ENCODE measurements around the gene HECW1.

DNA sequence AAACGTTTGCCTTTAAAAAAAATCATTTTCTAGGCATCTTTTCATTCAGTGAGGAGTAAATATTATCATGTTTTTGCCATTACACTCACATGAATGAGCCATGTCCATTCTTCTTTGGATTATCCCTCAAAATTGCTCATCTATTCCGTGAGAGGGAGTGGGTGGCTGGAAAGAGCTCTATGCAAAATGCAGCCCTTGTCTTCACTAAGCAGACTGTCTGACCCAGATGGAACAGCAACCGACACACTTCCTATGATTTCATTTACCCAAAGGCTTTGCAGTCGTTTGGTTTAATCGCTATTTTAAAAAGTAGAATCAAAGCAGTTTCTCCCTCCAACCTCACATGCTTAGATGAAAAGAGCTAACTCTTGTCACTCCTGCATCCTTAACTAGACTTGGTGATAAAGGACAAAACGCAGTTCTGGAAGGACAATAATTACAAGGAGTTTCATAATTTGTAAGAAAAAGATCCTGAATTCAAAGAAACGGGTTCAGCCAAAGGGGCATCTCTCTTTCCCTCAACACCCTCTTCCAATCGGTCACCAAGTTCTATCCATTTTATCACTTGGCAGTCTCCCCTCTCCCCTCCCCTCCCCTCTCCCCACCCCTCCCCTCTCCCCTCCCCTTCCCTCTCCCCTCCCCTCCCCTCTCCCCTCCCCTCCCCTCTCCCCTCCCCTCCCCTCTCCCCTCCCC is 272.3 kb downstream of the HECW1 start:
- TF ChIP-seq, protein P1, sequence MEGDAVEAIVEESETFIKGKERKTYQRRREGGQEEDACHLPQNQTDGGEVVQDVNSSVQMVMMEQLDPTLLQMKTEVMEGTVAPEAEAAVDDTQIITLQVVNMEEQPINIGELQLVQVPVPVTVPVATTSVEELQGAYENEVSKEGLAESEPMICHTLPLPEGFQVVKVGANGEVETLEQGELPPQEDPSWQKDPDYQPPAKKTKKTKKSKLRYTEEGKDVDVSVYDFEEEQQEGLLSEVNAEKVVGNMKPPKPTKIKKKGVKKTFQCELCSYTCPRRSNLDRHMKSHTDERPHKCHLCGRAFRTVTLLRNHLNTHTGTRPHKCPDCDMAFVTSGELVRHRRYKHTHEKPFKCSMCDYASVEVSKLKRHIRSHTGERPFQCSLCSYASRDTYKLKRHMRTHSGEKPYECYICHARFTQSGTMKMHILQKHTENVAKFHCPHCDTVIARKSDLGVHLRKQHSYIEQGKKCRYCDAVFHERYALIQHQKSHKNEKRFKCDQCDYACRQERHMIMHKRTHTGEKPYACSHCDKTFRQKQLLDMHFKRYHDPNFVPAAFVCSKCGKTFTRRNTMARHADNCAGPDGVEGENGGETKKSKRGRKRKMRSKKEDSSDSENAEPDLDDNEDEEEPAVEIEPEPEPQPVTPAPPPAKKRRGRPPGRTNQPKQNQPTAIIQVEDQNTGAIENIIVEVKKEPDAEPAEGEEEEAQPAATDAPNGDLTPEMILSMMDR (IDR thresholded peaks at IDR 0.05): no peak
- no peak for TF ChIP-seq POLR2A (IDR thresholded peaks at IDR 0.05)
